ENCODE results near the gene SPSB2.
A peak's percentile ranks its signal among the peaks of the same experiment; 100 is the strongest.

Gene SPSB2

GRCh38 chr12:6849976-6850560, 23.0 kb downstream of the SPSB2 start:
- DNase-seq = no peak

- no peak for DNase-seq
Measured at GRCh38 chr12:6849427-6849826, 23.7 kb downstream of the SPSB2 start.

- no peak for DNase-seq
Measured at GRCh38 chr12:6847676-6848075, 25.4 kb downstream of the SPSB2 start.

GRCh38 chr12:6846316-6846869, 26.7 kb downstream of the SPSB2 start:
- DNase-seq = no peak

- no peak for DNase-seq
Measured at GRCh38 chr12:6845395-6845794, 27.7 kb downstream of the SPSB2 start.

- DNase-seq = no peak
Measured at GRCh38 chr12:6843118-6843902, 29.8 kb downstream of the SPSB2 start.

GRCh38 chr12:6842075-6842474, 31.0 kb downstream of the SPSB2 start:
- no peak for DNase-seq

- DNase-seq = no peak
Measured at GRCh38 chr12:6840761-6841515, 32.2 kb downstream of the SPSB2 start, which contains the start of gene GNB3. Gene GNB3, plus strand, starts transcription at chr12:6840925. Its CDS starts 363 bp downstream, at chr12:6841288.

- DNase-seq = no peak
Measured at GRCh38 chr12:6840330-6840729, 32.8 kb downstream of the SPSB2 start.

- DNase-seq = peak; percentile 17
Measured at GRCh38 chr12:6839482-6840201, 33.5 kb downstream of the SPSB2 start.

GRCh38 chr12:6838854-6839253, 34.2 kb downstream of the SPSB2 start:
- no peak for DNase-seq

- DNase-seq = no peak
Measured at GRCh38 chr12:6837370-6838060, 35.6 kb downstream of the SPSB2 start.

- no peak for DNase-seq
Measured at GRCh38 chr12:6836851-6837250, 36.3 kb downstream of the SPSB2 start.

GRCh38 chr12:6834873-6835272, 38.2 kb downstream of the SPSB2 start:
- no peak for DNase-seq

GRCh38 chr12:6834254-6834653, 38.8 kb downstream of the SPSB2 start:
- no peak for DNase-seq

- DNase-seq = no peak
Measured at GRCh38 chr12:6833189-6833890, 39.8 kb downstream of the SPSB2 start.

GRCh38 chr12:6832125-6832524, 41.0 kb downstream of the SPSB2 start:
- DNase-seq = no peak

GRCh38 chr12:6831450-6831995, 41.6 kb downstream of the SPSB2 start:
- DNase-seq = no peak

GRCh38 chr12:6830999-6831398, 42.1 kb downstream of the SPSB2 start:
- DNase-seq = no peak

- no peak for DNase-seq
Measured at GRCh38 chr12:6830286-6830890, 42.7 kb downstream of the SPSB2 start.
